Measurements from ENCODE around the gene PDE3B. TPM values are rescaled to one million over a fixed set of nuclear protein-coding genes. Genes with fewer than 3 reads are reported as not detected.
A peak's percentile ranks its signal among the peaks of the same experiment; 100 is the strongest.

The PDE3B gene
- total and polyA plus RNA-seq, 9 of the 15 experiments (the other 6 are each of a cell fraction or from before 2014, with no cell fraction given): 2.3 to 22.5 (median 12.2) TPM

- TF ChIP-seq ZNF609 (CRISPR knock-in tag; IDR thresholded peaks at IDR 0.05; ENCODE audit: borderline replicate concordance): no peak
- peak; percentile 66 for TF ChIP-seq EHMT2 (IDR thresholded peaks at IDR 0.05)
- TF ChIP-seq VEZF1 (CRISPR knock-in tag; IDR thresholded peaks at IDR 0.05): peak; percentile 63
- TF ChIP-seq NR1H2 (CRISPR knock-in tag; IDR thresholded peaks at IDR 0.05): no peak
- no peak for TF ChIP-seq BRCA1 (IDR thresholded peaks at IDR 0.05)
- TF ChIP-seq BRCA1 (CRISPR knock-in tag; IDR thresholded peaks at IDR 0.05): no peak
- TF ChIP-seq MYBL2 (IDR thresholded peaks at IDR 0.05; ENCODE audit: low read depth): peak; percentile 68; the same call in 1 of the 2 replicates
- no peak for TF ChIP-seq MYBL2 (CRISPR knock-in tag; IDR thresholded peaks at IDR 0.05; ENCODE audit: borderline replicate concordance)
- TF ChIP-seq PPARD (CRISPR knock-in tag; IDR thresholded peaks at IDR 0.05): no peak
- TF ChIP-seq ZBTB49 (CRISPR knock-in tag; IDR thresholded peaks at IDR 0.05; ENCODE audit: borderline replicate concordance): no peak
- peak; percentile 90 for TF ChIP-seq TAL1 (IDR thresholded peaks at IDR 0.05)
- no peak for TF ChIP-seq ZNF76 (CRISPR knock-in tag; IDR thresholded peaks at IDR 0.05; ENCODE audit: borderline replicate concordance)
- peak; percentile 78 for TF ChIP-seq STAT5A (IDR thresholded peaks at IDR 0.05; ENCODE audit: borderline replicate concordance, low read length)
- TF ChIP-seq ETV1 (tag; conservative IDR thresholded peaks at IDR 0.05; ENCODE audit: low read depth): peak; percentile 45; the same call in 1 of the 2 replicates
- TF ChIP-seq BRD4 (IDR thresholded peaks at IDR 0.05): no peak
- no peak; the same call in 1 of the 2 replicates for TF ChIP-seq CBX1 (IDR thresholded peaks at IDR 0.05; ENCODE audit: low read depth)
- no peak for TF ChIP-seq DIDO1 (tag; IDR thresholded peaks at IDR 0.05; ENCODE audit: low read depth)
- no peak for TF ChIP-seq ZNF668 (CRISPR knock-in tag; IDR thresholded peaks at IDR 0.05)
- 0 out of 2 replicates have a peak, but pooled peaks have one; percentile 40 for TF ChIP-seq CREB1 (IDR thresholded peaks at IDR 0.05)
- no peak for TF ChIP-seq CREB1 (CRISPR knock-in tag; IDR thresholded peaks at IDR 0.05)
- TF ChIP-seq MAFF (IDR thresholded peaks at IDR 0.05; ENCODE audit: low read length): no peak
Measured at GRCh38 chr11:14656536-14657457, 13.2 kb downstream of the PDE3B start (continued).

Data from K562 (cell line).